ENCODE data around the gene POLR1G. TPM values are rescaled to one million over a fixed set of nuclear protein-coding genes. Genes with fewer than 3 reads are reported as not detected.

POLR1G gene
- total and polyA plus RNA-seq, 9 of the 15 experiments (the other 6 are each of a cell fraction or from before 2014, with no cell fraction given) = 3.0 to 50.1 (median 27.4) TPM

- TF ChIP-seq, protein P1, sequence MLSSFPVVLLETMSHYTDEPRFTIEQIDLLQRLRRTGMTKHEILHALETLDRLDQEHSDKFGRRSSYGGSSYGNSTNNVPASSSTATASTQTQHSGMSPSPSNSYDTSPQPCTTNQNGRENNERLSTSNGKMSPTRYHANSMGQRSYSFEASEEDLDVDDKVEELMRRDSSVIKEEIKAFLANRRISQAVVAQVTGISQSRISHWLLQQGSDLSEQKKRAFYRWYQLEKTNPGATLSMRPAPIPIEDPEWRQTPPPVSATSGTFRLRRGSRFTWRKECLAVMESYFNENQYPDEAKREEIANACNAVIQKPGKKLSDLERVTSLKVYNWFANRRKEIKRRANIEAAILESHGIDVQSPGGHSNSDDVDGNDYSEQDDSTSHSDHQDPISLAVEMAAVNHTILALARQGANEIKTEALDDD (IDR thresholded peaks at IDR 0.05) = 0 out of 2 replicates have a peak, but pooled peaks have one; percentile 9
- 0 out of 4 replicates have a peak, but pooled peaks of 1 of the 2 experiments have one; percentile 21 for TF ChIP-seq BCLAF1 (IDR thresholded peaks at IDR 0.05; ENCODE audit: borderline replicate concordance in 1 of 2, control insufficient read depth in 1 of 2, low read depth in 2 of 2, low read length in 1 of 2)
- no peak for TF ChIP-seq BCL6 (CRISPR knock-in tag; IDR thresholded peaks at IDR 0.05)
- peak; percentile 14; the same call in 1 of the 2 replicates for TF ChIP-seq MTA3 (IDR thresholded peaks at IDR 0.05; ENCODE audit: borderline replicate concordance)
- TF ChIP-seq NR2C1 (IDR thresholded peaks at IDR 0.05) = no peak
- TF ChIP-seq NR2C1 (tag; IDR thresholded peaks at IDR 0.05) = peak; percentile 53
- TF ChIP-seq JUNB (CRISPR knock-in tag; conservative IDR thresholded peaks at IDR 0.05) = 0 out of 2 replicates have a peak, but pooled peaks have one; percentile 28
- peak; percentile 68 for TF ChIP-seq HDAC3 (IDR thresholded peaks at IDR 0.05; ENCODE audit: borderline replicate concordance, partially characterized antibody)
- no peak for TF ChIP-seq ZNF589 (CRISPR knock-in tag; IDR thresholded peaks at IDR 0.05; ENCODE audit: low read depth)
- no peak for TF ChIP-seq NCOA1 (IDR thresholded peaks at IDR 0.05; ENCODE audit: low read depth)
- TF ChIP-seq, protein P2, sequence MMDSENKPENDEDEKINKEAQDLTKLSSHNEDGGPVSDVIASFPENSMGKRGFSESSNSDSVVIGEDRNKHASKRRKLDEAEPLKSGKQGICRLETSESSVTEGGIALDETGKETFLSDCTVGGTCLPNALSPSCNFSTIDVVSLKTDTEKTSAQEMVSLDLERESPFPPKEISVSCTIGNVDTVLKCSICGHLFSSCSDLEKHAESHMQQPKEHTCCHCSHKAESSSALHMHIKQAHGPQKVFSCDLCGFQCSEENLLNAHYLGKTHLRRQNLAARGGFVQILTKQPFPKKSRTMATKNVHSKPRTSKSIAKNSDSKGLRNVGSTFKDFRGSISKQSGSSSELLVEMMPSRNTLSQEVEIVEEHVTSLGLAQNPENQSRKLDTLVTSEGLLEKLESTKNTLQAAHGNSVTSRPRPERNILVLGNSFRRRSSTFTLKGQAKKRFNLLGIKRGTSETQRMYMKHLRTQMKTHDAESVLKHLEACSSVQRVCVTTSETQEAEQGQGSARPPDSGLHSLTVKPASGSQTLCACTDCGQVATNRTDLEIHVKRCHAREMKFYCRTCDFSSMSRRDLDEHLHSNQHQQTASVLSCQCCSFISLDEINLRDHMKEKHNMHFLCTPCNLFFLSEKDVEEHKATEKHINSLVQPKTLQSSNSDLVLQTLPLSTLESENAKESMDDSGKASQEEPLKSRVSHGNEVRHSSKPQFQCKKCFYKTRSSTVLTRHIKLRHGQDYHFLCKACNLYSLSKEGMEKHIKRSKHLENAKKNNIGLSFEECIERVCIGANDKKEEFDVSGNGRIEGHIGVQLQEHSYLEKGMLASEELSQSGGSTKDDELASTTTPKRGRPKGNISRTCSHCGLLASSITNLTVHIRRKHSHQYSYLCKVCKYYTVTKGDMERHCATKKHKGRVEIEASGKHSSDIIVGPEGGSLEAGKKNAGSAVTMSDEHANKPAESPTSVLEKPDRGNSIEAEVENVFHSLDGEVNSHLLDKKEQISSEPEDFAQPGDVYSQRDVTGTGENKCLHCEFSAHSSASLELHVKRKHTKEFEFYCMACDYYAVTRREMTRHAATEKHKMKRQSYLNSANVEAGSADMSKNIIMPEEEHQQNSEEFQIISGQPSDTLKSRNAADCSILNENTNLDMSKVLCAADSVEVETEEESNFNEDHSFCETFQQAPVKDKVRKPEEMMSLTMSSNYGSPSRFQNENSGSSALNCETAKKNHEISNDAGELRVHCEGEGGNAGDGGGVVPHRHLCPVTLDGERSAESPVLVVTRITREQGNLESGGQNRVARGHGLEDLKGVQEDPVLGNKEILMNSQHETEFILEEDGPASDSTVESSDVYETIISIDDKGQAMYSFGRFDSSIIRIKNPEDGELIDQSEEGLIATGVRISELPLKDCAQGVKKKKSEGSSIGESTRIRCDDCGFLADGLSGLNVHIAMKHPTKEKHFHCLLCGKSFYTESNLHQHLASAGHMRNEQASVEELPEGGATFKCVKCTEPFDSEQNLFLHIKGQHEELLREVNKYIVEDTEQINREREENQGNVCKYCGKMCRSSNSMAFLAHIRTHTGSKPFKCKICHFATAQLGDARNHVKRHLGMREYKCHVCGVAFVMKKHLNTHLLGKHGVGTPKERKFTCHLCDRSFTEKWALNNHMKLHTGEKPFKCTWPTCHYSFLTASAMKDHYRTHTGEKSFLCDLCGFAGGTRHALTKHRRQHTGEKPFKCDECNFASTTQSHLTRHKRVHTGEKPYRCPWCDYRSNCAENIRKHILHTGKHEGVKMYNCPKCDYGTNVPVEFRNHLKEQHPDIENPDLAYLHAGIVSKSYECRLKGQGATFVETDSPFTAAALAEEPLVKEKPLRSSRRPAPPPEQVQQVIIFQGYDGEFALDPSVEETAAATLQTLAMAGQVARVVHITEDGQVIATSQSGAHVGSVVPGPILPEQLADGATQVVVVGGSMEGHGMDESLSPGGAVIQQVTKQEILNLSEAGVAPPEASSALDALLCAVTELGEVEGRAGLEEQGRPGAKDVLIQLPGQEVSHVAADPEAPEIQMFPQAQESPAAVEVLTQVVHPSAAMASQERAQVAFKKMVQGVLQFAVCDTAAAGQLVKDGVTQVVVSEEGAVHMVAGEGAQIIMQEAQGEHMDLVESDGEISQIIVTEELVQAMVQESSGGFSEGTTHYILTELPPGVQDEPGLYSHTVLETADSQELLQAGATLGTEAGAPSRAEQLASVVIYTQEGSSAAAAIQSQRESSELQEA (IDR thresholded peaks at IDR 0.05; ENCODE audit: low read depth) = no peak
- TF ChIP-seq, protein P3, sequence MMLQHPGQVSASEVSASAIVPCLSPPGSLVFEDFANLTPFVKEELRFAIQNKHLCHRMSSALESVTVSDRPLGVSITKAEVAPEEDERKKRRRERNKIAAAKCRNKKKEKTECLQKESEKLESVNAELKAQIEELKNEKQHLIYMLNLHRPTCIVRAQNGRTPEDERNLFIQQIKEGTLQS (IDR thresholded peaks at IDR 0.05) = peak; percentile 99
- TF ChIP-seq, protein P3 (CRISPR knock-in tag; conservative IDR thresholded peaks at IDR 0.05) = peak; percentile 99
- no peak for TF ChIP-seq NCOA2 (IDR thresholded peaks at IDR 0.05; ENCODE audit: partially characterized antibody in 2 of 2)
Measured at GRCh38 chr19:45455707-45456499, 49.5 kb downstream of the POLR1G start (continued).

All from K562 (cell line).